Fibroblast of skin of scalp (primary cell): ENCODE data around the gene LRRC8B.

Source experiments
- DNase-seq: peaks from one replicate; pipeline ENCODE4 v3.0.0-alpha.2; 2013

LRRC8B gene

GRCh38 chr1:89635825-89636815 lies 111.5 kb downstream of the LRRC8B start:
- DNase-seq, result peak; percentile 47

GRCh38 chr1:89637496-89637895 lies 112.9 kb downstream of the LRRC8B start:
- DNase-seq, result no peak

GRCh38 chr1:89640440-89640839 lies 115.8 kb downstream of the LRRC8B start:
- DNase-seq, result no peak

GRCh38 chr1:89641781-89642180 lies 117.2 kb downstream of the LRRC8B start:
- DNase-seq, result no peak

GRCh38 chr1:89643577-89643976 lies 118.9 kb downstream of the LRRC8B start:
- no peak for DNase-seq

GRCh38 chr1:89644119-89644814 lies 119.6 kb downstream of the LRRC8B start:
- DNase-seq, result no peak

GRCh38 chr1:89646259-89646658 lies 121.6 kb downstream of the LRRC8B start:
- DNase-seq, result no peak
